Measurements from ENCODE around the gene OR2C1. TPM values are rescaled to one million over a fixed set of nuclear protein-coding genes. Genes with fewer than 3 reads are reported as not detected.

The OR2C1 gene
- polyA plus RNA-seq, 1 donor (not counting 4 experiments of a cell fraction or from before 2014, with no cell fraction given): 0.14 TPM

GRCh38 chr16:3321816-3322215 is 33.9 kb upstream of the OR2C1 start:
- Histone ChIP-seq H3K79me2 (ENCODE audit: control insufficient read depth, insufficient read depth, low read length) (no peaks in the 10 kb centered on the region), H3K9ac (ENCODE audit: control insufficient read depth, extremely low read depth, insufficient read depth, low read length) (no peak overlapping the region), H3K4me2 (ENCODE audit: control insufficient read depth, extremely low read depth, insufficient read depth, low read depth, low read length) (no peak overlapping the region), H4K20me1 (ENCODE audit: control insufficient read depth, extremely low read depth, insufficient read depth, low read length) (no peaks in the 10 kb centered on the region), H2AFZ (ENCODE audit: control insufficient read depth, low read length) (no peak overlapping the region), H3K27ac (ENCODE audit: control insufficient read depth, insufficient read depth, low read length) (no peak overlapping the region), H3K9me3 (ENCODE audit: control insufficient read depth, low read depth, low read length) (peaks cover 20% of the 10 kb centered on the region), H3K9me1 (ENCODE audit: control insufficient read depth, extremely low read depth, insufficient read depth, low read length) (no peaks in the 10 kb centered on the region), H3K27me3 (ENCODE audit: control insufficient read depth, extremely low read depth, insufficient read depth, low read length) (no peaks in the 10 kb centered on the region), H3K4me3 (ENCODE audit: control insufficient read depth in 2 of 3, extremely low read depth in 1 of 3, insufficient read depth in 2 of 3, low read depth in 1 of 3, low read length in 3 of 3) (no peak overlapping the region), H3K36me3 (ENCODE audit: control insufficient read depth in 2 of 2, extremely low read depth in 1 of 2, insufficient read depth in 2 of 2, low read length in 2 of 2) (peaks cover 5 to 15% of the 10 kb centered on the region in 2 experiments), H3K4me1 (ENCODE audit: control insufficient read depth, extremely low read depth, insufficient read depth, low read length) (no peaks in the 10 kb centered on the region)
- dilution Hi-C loops (cut with MboI; ENCODE audit: extremely low pct_ligation_motif_present, low sequenced_read_pairs): no loop called here
- no peak for FAIRE-seq
- no peak for DNase-seq (ENCODE audit: low read depth, low spot score)
- TF ChIP-seq EZH2 (IDR thresholded peaks at IDR 0.05; ENCODE audit: low read length): no peak
- TF ChIP-seq, protein P1, sequence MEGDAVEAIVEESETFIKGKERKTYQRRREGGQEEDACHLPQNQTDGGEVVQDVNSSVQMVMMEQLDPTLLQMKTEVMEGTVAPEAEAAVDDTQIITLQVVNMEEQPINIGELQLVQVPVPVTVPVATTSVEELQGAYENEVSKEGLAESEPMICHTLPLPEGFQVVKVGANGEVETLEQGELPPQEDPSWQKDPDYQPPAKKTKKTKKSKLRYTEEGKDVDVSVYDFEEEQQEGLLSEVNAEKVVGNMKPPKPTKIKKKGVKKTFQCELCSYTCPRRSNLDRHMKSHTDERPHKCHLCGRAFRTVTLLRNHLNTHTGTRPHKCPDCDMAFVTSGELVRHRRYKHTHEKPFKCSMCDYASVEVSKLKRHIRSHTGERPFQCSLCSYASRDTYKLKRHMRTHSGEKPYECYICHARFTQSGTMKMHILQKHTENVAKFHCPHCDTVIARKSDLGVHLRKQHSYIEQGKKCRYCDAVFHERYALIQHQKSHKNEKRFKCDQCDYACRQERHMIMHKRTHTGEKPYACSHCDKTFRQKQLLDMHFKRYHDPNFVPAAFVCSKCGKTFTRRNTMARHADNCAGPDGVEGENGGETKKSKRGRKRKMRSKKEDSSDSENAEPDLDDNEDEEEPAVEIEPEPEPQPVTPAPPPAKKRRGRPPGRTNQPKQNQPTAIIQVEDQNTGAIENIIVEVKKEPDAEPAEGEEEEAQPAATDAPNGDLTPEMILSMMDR (optimal IDR thresholded peaks at IDR 0.05 in 1 of 3, IDR thresholded peaks at IDR 0.05 in 1 of 3, conservative IDR thresholded peaks at IDR 0.05 in 1 of 3; ENCODE audit: extremely low read depth in 1 of 3, insufficient read depth in 2 of 3, low read length in 3 of 3): no peak

GRCh38 chr16:3327514-3327913 is 28.2 kb upstream of the OR2C1 start:
- Histone ChIP-seq H3K27ac (ENCODE audit: control insufficient read depth, insufficient read depth, low read length) (no peak overlapping the region), H2AFZ (ENCODE audit: control insufficient read depth, low read length) (no peak overlapping the region), H3K36me3 (ENCODE audit: control insufficient read depth in 2 of 2, extremely low read depth in 1 of 2, insufficient read depth in 2 of 2, low read length in 2 of 2) (no peaks in the 10 kb centered on the region), H3K9ac (ENCODE audit: control insufficient read depth, extremely low read depth, insufficient read depth, low read length) (no peak overlapping the region), H4K20me1 (ENCODE audit: control insufficient read depth, extremely low read depth, insufficient read depth, low read length) (no peaks in the 10 kb centered on the region), H3K4me2 (ENCODE audit: control insufficient read depth, extremely low read depth, insufficient read depth, low read depth, low read length) (no peak overlapping the region), H3K9me3 (ENCODE audit: control insufficient read depth, low read depth, low read length) (no peaks in the 10 kb centered on the region), H3K9me1 (ENCODE audit: control insufficient read depth, extremely low read depth, insufficient read depth, low read length) (no peaks in the 10 kb centered on the region), H3K4me1 (ENCODE audit: control insufficient read depth, extremely low read depth, insufficient read depth, low read length) (no peaks in the 10 kb centered on the region), H3K27me3 (ENCODE audit: control insufficient read depth, extremely low read depth, insufficient read depth, low read length) (no peaks in the 10 kb centered on the region), H3K4me3 (ENCODE audit: control insufficient read depth in 2 of 3, extremely low read depth in 1 of 3, insufficient read depth in 2 of 3, low read depth in 1 of 3, low read length in 3 of 3) (no peak overlapping the region), H3K79me2 (ENCODE audit: control insufficient read depth, insufficient read depth, low read length) (no peaks in the 10 kb centered on the region)
- dilution Hi-C loops (cut with MboI; ENCODE audit: extremely low pct_ligation_motif_present, low sequenced_read_pairs): no loop called here
- TF ChIP-seq, protein P1 (optimal IDR thresholded peaks at IDR 0.05 in 1 of 3, IDR thresholded peaks at IDR 0.05 in 1 of 3, conservative IDR thresholded peaks at IDR 0.05 in 1 of 3; ENCODE audit: extremely low read depth in 1 of 3, insufficient read depth in 2 of 3, low read length in 3 of 3): no peak
- no peak for TF ChIP-seq EZH2 (IDR thresholded peaks at IDR 0.05; ENCODE audit: low read length)
- DNase-seq (ENCODE audit: low read depth, low spot score) (no peak), FAIRE-seq (no peak)
